Measurements from ENCODE around the gene SCT.

SCT gene

DNA sequence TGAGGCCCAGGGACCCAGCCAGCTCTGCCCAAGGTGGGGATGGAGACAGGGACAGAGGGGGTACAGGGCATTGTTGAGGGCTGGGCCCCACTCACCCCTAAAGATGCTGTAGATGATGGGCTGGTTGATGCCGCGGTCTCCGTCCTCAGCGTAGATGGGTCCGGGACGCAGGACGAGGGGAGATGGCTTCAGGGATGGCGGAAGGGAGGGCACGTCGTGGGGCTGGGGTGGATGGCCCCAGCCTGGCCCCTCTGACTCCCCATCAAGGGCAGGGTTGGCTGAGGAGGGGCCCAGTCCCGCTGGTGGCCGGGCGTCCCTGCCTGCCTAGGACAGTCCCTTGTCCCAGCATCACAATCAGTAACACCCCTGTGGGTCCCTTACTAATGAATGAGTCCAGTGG, 6.8 kb downstream of the SCT start:
- H3K9me3 ChIP-seq (ENCODE audit: insufficient read depth, low read length) = no peaks in the 10 kb centered on the region
- TF ChIP-seq SUZ12 (IDR thresholded peaks at IDR 0.05; ENCODE audit: extremely low read depth, insufficient read depth, insufficient read length) (no peak), ZNF274 (IDR thresholded peaks at IDR 0.05; ENCODE audit: low read depth, low read length) (no peak), YY1 (IDR thresholded peaks at IDR 0.05; ENCODE audit: insufficient read depth, insufficient read length) (no peak)
- no peak for DNase-seq (ENCODE audit: low read depth, low spot score)
- no peak overlapping the region for H3K9ac ChIP-seq (ENCODE audit: insufficient read length, low read depth)
- no peak overlapping the region for H3K4me3 ChIP-seq (ENCODE audit: insufficient read length, low read depth)
- H3K27me3 ChIP-seq (ENCODE audit: insufficient read depth, insufficient read length) = no peaks in the 10 kb centered on the region
- H3K36me3 ChIP-seq (ENCODE audit: insufficient read depth, insufficient read length, low read length) = peaks cover 76% of the 10 kb centered on the region
- H3K4me1 ChIP-seq (ENCODE audit: insufficient read depth, insufficient read length) = peaks cover 17% of the 10 kb centered on the region

DNA sequence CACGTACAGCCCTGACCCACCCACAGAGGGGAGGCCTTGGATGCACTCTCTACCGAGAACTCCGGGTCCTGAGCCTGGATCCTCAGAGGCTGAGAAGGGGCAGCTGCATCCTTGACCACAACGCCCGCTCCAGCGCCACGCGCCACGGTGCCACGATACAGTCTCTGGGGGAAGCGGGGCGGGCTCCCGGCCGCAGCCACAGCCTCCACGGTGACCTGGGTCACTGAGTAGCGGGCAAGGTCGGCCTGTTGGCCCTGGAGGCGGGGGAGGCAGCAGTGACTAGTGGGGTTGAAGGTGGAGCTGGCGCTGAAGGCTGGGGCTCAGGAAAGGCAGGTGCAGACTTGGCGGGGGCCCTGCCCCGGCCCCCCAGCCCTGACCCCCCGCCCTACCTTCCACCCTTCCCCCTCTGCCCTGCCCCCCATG, 7.3 kb downstream of the SCT start:
- Histone ChIP-seq H3K36me3 (ENCODE audit: insufficient read depth, insufficient read length, low read length) (peaks cover 80% of the 10 kb centered on the region), H3K27me3 (ENCODE audit: insufficient read depth, insufficient read length) (no peaks in the 10 kb centered on the region), H3K4me3 (ENCODE audit: insufficient read length, low read depth) (no peak overlapping the region), H3K9me3 (ENCODE audit: insufficient read depth, low read length) (no peaks in the 10 kb centered on the region), H3K9ac (ENCODE audit: insufficient read length, low read depth) (no peak overlapping the region), H3K4me1 (ENCODE audit: insufficient read depth, insufficient read length) (peaks cover 16% of the 10 kb centered on the region)
- no peak for TF ChIP-seq YY1 (IDR thresholded peaks at IDR 0.05; ENCODE audit: insufficient read depth, insufficient read length)
- no peak for TF ChIP-seq SUZ12 (IDR thresholded peaks at IDR 0.05; ENCODE audit: extremely low read depth, insufficient read depth, insufficient read length)
- no peak for TF ChIP-seq ZNF274 (IDR thresholded peaks at IDR 0.05; ENCODE audit: low read depth, low read length)
- no peak for DNase-seq (ENCODE audit: low read depth, low spot score)

DNA sequence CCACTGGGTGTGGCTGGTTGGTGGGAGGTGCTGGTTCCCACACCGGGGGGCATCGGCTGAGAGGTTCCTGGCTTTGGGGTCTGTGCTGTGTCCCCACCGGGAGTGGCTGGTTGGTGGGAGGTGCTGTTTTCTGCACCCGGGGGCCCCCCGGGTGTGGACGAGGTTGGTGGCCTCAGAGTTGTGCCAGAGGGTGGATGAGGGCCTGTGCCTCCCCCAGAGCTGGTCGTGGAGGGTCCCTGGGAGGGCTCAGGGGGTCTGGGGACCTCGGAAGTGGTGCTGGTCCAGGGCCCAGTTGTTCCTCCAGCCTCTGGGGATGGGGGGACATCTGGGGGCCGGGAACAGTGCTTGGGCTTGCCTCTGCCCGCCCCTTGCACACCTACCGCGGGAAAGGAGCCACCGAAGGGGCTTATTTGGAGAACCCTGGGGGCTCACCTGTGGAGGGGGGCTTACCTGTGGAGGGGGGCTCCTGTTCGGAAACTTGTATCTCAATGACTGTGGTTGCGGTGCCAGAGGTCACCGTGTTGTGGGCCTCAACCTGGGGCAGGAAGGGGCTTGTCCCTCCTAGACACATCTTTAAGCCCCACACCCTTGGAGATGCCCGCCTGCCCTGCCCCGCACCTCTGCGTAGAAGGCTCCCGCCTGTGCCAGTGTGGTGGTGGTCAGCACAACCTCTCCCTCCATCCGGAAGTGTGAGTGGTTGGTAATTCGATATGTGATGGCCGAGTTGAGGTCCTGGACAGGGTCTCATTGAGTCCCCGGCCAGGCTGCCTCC, 7.9 kb downstream of the SCT start:
- H3K9ac ChIP-seq (ENCODE audit: insufficient read length, low read depth) = no peak overlapping the region
- TF ChIP-seq YY1 (IDR thresholded peaks at IDR 0.05; ENCODE audit: insufficient read depth, insufficient read length) (no peak), ZNF274 (IDR thresholded peaks at IDR 0.05; ENCODE audit: low read depth, low read length) (no peak), SUZ12 (IDR thresholded peaks at IDR 0.05; ENCODE audit: extremely low read depth, insufficient read depth, insufficient read length) (no peak)
- DNase-seq (ENCODE audit: low read depth, low spot score) = no peak

DNA sequence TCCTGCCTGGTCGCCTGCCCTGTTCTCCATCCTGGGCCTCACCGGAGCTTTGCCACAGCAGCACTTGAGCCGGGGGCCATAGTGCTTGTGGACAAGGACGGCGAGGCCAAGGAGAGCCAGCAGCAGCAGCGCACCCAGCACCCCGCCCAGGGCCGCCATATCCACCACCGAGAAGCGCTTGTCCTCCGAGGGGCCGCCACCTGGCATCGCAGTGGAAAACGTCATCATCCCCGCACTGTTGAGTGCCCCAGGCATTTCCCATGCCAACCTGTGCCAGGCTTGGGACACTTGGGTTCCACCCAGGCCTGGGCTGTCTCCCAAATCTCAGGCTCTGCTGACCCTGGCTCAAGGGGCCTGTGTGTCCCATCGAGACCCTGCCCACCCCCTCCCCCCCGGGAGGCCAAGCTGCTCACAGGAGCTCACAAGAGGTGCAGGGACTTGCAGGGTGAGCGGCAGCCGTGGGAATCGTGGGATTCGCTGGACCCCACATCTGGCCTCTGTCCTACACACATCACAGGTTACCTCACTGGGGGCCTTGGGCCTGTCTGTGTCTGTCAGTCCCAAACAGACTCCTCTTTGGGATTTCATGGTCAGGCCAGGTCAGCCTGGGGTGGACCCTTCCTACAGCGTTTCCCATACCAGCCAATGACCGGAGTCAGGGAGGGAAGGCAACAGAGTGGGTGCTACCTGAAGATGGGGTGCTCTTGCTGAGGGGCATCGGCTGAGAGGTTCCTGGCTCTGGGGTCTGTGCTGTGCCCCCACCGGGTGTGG, 8.9 kb downstream of the SCT start:
- peaks cover 22% of the 10 kb centered on the region for H3K4me1 ChIP-seq (ENCODE audit: insufficient read depth, insufficient read length)
- TF ChIP-seq ZNF274 (IDR thresholded peaks at IDR 0.05; ENCODE audit: low read depth, low read length) (no peak), YY1 (IDR thresholded peaks at IDR 0.05; ENCODE audit: insufficient read depth, insufficient read length) (no peak), SUZ12 (IDR thresholded peaks at IDR 0.05; ENCODE audit: extremely low read depth, insufficient read depth, insufficient read length) (no peak)
- peaks cover 82% of the 10 kb centered on the region for H3K36me3 ChIP-seq (ENCODE audit: insufficient read depth, insufficient read length, low read length)
- no peak overlapping the region for H3K9ac ChIP-seq (ENCODE audit: insufficient read length, low read depth)
- no peak for DNase-seq (ENCODE audit: low read depth, low spot score)
- H3K4me3 ChIP-seq (ENCODE audit: insufficient read length, low read depth) = no peak overlapping the region
- no peaks in the 10 kb centered on the region for H3K9me3 ChIP-seq (ENCODE audit: insufficient read depth, low read length)
- no peaks in the 10 kb centered on the region for H3K27me3 ChIP-seq (ENCODE audit: insufficient read depth, insufficient read length)

More for the DNA sequence above, 7.9 kb downstream of the SCT start:
- H3K9me3 ChIP-seq (ENCODE audit: insufficient read depth, low read length) = no peaks in the 10 kb centered on the region
- no peak overlapping the region for H3K4me3 ChIP-seq (ENCODE audit: insufficient read length, low read depth)
- H3K36me3 ChIP-seq (ENCODE audit: insufficient read depth, insufficient read length, low read length) = peaks cover 80% of the 10 kb centered on the region
- peaks cover 17% of the 10 kb centered on the region for H3K4me1 ChIP-seq (ENCODE audit: insufficient read depth, insufficient read length)
- H3K27me3 ChIP-seq (ENCODE audit: insufficient read depth, insufficient read length) = no peaks in the 10 kb centered on the region

DNA sequence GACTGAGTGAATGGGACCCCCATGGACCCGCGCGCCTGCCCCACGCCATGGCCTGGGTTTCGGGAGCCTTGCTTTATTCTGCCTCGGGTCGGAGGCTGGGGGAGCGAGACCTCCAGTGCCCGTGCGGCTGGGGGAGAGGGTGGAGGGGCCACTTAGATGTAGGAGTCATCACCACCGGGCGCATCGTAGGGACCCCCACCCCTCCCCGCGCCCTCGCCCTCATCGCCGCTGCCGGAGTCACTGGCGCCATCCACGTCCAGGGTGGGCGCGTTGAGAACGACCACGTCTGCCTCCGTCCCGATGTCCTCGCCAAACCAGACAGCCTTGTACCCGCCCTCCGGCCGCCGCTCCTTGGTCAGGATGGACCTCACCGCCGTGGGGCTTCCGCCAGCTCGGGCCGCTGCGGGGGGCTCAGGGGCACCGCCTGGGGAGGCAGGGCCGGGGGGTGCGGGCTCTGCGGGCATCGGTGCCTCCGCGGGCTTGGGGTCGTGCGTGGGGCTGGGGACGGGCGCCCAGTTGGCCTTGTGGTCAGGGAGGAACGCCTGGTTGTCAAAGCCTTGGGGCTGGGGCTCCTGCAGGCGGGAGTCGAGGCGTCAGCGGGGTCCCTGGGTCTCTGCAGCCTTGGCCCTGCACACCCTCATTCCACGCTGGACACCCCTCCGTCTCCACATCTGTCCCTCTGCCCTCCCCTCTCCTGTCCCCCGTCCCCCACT, 9.6 kb downstream of the SCT start:
- no peak overlapping the region for H3K4me3 ChIP-seq (ENCODE audit: insufficient read length, low read depth)
- H3K36me3 ChIP-seq (ENCODE audit: insufficient read depth, insufficient read length, low read length) = peaks cover 89% of the 10 kb centered on the region
- no peaks in the 10 kb centered on the region for H3K27me3 ChIP-seq (ENCODE audit: insufficient read depth, insufficient read length)
- no peaks in the 10 kb centered on the region for H3K9me3 ChIP-seq (ENCODE audit: insufficient read depth, low read length)
- peaks cover 28% of the 10 kb centered on the region for H3K4me1 ChIP-seq (ENCODE audit: insufficient read depth, insufficient read length)
- no peak for DNase-seq (ENCODE audit: low read depth, low spot score)
- no peak overlapping the region for H3K9ac ChIP-seq (ENCODE audit: insufficient read length, low read depth)
- no peak for TF ChIP-seq YY1 (IDR thresholded peaks at IDR 0.05; ENCODE audit: insufficient read depth, insufficient read length)
- no peak for TF ChIP-seq SUZ12 (IDR thresholded peaks at IDR 0.05; ENCODE audit: extremely low read depth, insufficient read depth, insufficient read length)
- no peak for TF ChIP-seq ZNF274 (IDR thresholded peaks at IDR 0.05; ENCODE audit: low read depth, low read length)

DNA sequence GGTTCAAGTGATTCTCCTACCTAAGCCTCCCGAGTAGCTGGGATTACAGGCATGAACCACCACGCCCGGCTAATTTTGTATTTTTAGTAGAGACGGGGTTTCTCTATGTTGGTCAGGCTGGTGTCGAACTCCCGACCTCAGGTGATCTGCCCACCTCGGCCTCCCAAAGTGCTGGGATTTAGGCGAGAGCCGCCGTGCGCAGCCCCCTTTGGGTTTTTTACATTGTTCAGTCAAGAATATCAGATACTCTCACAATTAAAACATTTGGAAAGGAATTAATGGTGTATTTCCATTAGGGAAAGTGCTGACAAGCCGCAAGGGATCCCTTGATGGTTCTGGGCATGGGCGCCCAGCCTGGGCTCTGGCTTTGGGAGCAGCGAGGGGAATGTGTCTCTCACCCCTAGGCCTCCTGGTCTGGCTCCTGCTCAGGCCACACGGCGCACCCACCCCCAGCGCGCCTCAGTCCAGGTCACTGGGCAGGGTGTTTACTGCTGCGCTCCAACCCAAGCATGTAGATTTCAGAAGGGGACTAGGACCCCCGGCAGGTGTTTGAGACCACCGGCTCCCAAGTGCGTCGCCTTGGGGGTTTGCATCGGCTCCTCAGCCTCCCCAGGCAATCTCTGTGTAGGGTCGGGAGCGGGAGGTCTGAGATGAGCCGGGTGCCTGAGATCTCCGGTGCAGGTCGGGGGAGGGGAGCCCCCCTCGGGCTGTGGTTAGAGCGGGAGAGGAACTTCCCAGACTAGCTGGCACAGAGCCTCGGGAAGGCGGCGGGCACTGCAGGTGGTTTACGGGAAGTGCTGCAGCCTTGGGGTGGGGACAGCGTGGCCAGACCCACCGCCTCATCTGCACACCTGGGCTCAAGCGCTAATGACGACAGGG, 10.4 kb downstream of the SCT start:
- H3K27me3 ChIP-seq (ENCODE audit: insufficient read depth, insufficient read length) = no peaks in the 10 kb centered on the region
- DNase-seq (ENCODE audit: low read depth, low spot score) = no peak
- peaks cover 31% of the 10 kb centered on the region for H3K4me1 ChIP-seq (ENCODE audit: insufficient read depth, insufficient read length)
- TF ChIP-seq YY1 (IDR thresholded peaks at IDR 0.05; ENCODE audit: insufficient read depth, insufficient read length) (no peak), ZNF274 (IDR thresholded peaks at IDR 0.05; ENCODE audit: low read depth, low read length) (no peak), SUZ12 (IDR thresholded peaks at IDR 0.05; ENCODE audit: extremely low read depth, insufficient read depth, insufficient read length) (no peak)
- no peak overlapping the region for H3K4me3 ChIP-seq (ENCODE audit: insufficient read length, low read depth)
- H3K36me3 ChIP-seq (ENCODE audit: insufficient read depth, insufficient read length, low read length) = peaks cover 87% of the 10 kb centered on the region
- H3K9ac ChIP-seq (ENCODE audit: insufficient read length, low read depth) = no peak overlapping the region
- H3K9me3 ChIP-seq (ENCODE audit: insufficient read depth, low read length) = no peaks in the 10 kb centered on the region

All from NT2/D1 (cell line).